PC-9 (cell line): ENCODE measurements around the gene CHAD. TPM values are rescaled to one million over a fixed set of nuclear protein-coding genes. Genes with fewer than 3 reads are reported as not detected.
"Not testable (repeated sequence)": the region's sequence is repeated elsewhere in the genome, so short reads cannot be mapped to it uniquely, and the experiment has no call there.

Experiments
- BruUV-seq: library from RNA; stranded (reverse); fragments of 400-500 nt; replicated peaks from 2 replicates; lab custom pipeline; 2021; lab: Mats Ljungman, UMichigan
- CTCF ChIA-PET: fragments of 300-600 bp; sonication (Branson Sonifier 250); formaldehyde crosslinking; loops from one replicate; lab custom pipeline; 2022; ENCODE audit warnings: antibody characterized with exemption; lab: Charles Lee
- POLR2A ChIA-PET: fragments of 300-600 bp; sonication (Branson Sonifier 250); formaldehyde crosslinking; loops from one replicate; lab custom pipeline; 2022; ENCODE audit warnings: antibody characterized with exemption; ENCODE audit not compliant: unreplicated experiment; lab: Charles Lee
- DNase-seq, 2 experiments: peaks; one replicate each; pipeline versions ENCODE4 v3.0.0 to v3.0.0-alpha.2; 2015 to 2022; ENCODE audit warnings: mixed read lengths in 1 of 2
- H2AFZ ChIP-seq: fragments of 200-600 bp; sonication (generic); 2 replicates; pipeline ENCODE4 v1.8.1; 2017; ENCODE audit warnings: antibody characterized with exemption
- H3F3A ChIP-seq: fragments of 200-600 bp; sonication (generic); 2 replicates; pipeline ENCODE4 v1.8.1; 2017; ENCODE audit warnings: antibody characterized with exemption, mild to moderate bottlenecking, low read depth; ENCODE audit not compliant: insufficient read depth
- H3K27ac ChIP-seq: fragments of 200-600 bp; sonication (generic); 2 replicates; pipeline ENCODE4 v1.6.1; 2016; ENCODE audit warnings: mixed run types
- H3K27me3 ChIP-seq: fragments of 200-600 bp; sonication (generic); 2 replicates; pipeline ENCODE4 v1.6.1; 2016; ENCODE audit warnings: low read depth, mixed run types; ENCODE audit not compliant: insufficient read depth
- H3K36me3 ChIP-seq: fragments of 200-600 bp; sonication (generic); 2 replicates; pipeline ENCODE4 v1.6.1; 2016; ENCODE audit warnings: low read depth, mixed run types
- H3K4me1 ChIP-seq: fragments of 200-600 bp; sonication (generic); replicated peaks from 2 replicates; pipeline ENCODE4 v1.6.1; 2016; ENCODE audit warnings: mixed run types; ENCODE audit not compliant: insufficient read depth
- H3K4me2 ChIP-seq: fragments of 200-600 bp; sonication (generic); 2 replicates; pipeline ENCODE4 v1.6.1; 2017; ENCODE audit warnings: mixed run types
- H3K4me3 ChIP-seq: fragments of 200-600 bp; sonication (generic); 2 replicates; pipeline ENCODE4 v1.6.1; 2016; ENCODE audit warnings: mixed run types
- H3K79me2 ChIP-seq: fragments of 200-600 bp; sonication (generic); 2 replicates; pipeline ENCODE4 v1.6.1; 2017; ENCODE audit warnings: low read depth, mixed run types
- H3K9me2 ChIP-seq: fragments of 200-600 bp; sonication (generic); 2 replicates; pipeline ENCODE4 v1.8.1; 2017; ENCODE audit warnings: mild to moderate bottlenecking; ENCODE audit not compliant: insufficient read depth
- H3K9me3 ChIP-seq: fragments of 200-600 bp; sonication (generic); 2 replicates; pipeline ENCODE4 v1.8.1; 2016; ENCODE audit warnings: low read depth; ENCODE audit not compliant: insufficient read depth
- H4K20me1 ChIP-seq: fragments of 200-600 bp; sonication (generic); 2 replicates; pipeline ENCODE4 v1.8.1; 2017; ENCODE audit not compliant: insufficient read depth
- CTCF ChIP-seq: fragments of 200-600 bp; sonication (generic); conservative IDR thresholded peaks from 2 replicates; pipeline ENCODE4 v1.6.1; 2017; ENCODE audit warnings: mixed run types, antibody characterized with exemption, mild to moderate bottlenecking, moderate library complexity
- EZH2 ChIP-seq: fragments of 200-600 bp; sonication (generic); IDR thresholded peaks from 2 replicates; pipeline ENCODE4 v1.8.0; 2017; ENCODE audit warnings: antibody characterized with exemption, low read depth
- intact Hi-C: fragments of 100-400 bp; cut with micrococcal nuclease; formaldehyde crosslinking; loops from one replicate; pipeline ENCODE4 v1.10.0; 2022; ENCODE audit not compliant: unreplicated experiment
- total RNA-seq: library from RNA; stranded (reverse); gene quantifications from 2 replicates; pipeline ENCODE4 v1.2.3, GENCODE V29; 2021

CHAD gene
- total RNA-seq, 1 experiment from 2014 or later, result not detected

GRCh38 chr17:50475362-50475761 is 6.7 kb upstream of the CHAD start:
- H3K4me3 ChIP-seq, result no peak overlapping the region
- ChIA-PET POLR2A (no interaction called here), CTCF (no interaction called here)
- peaks cover 8% of the 10 kb centered on the region for H3K79me2 ChIP-seq
- no peaks in the 10 kb centered on the region for H3K9me2 ChIP-seq
- H4K20me1 ChIP-seq, result no peaks in the 10 kb centered on the region
- TF ChIP-seq EZH2 (no peak), CTCF (no peak)
- BruUV-seq, result no TSS peak
- intact Hi-C loops, result loop anchor here (10.0 kb wide), 2 partner anchors 201 to 381 kb away; partner anchors contain the start of genes PDK2 and TMEM92
- peaks cover 44% of the 10 kb centered on the region for H3F3A ChIP-seq
- H3K9me3 ChIP-seq, result no peaks in the 10 kb centered on the region
- H3K27ac ChIP-seq, result no peak overlapping the region
- H3K4me1 ChIP-seq, result peaks cover 14% of the 10 kb centered on the region
- H3K36me3 ChIP-seq, result peaks cover 8% of the 10 kb centered on the region; the same call in 1 of the 2 replicates
- no peak overlapping the region for H3K4me2 ChIP-seq
- DNase-seq, result no peak
- no peaks in the 10 kb centered on the region for H3K27me3 ChIP-seq
- no peak overlapping the region for H2AFZ ChIP-seq

GRCh38 chr17:50474523-50474922 is 5.8 kb upstream of the CHAD start:
- DNase-seq, result no peak
- Histone ChIP-seq H3K27ac (no peak overlapping the region), H3K9me2 (no peaks in the 10 kb centered on the region), H4K20me1 (no peaks in the 10 kb centered on the region), H3K9me3 (no peaks in the 10 kb centered on the region), H3K79me2 (no peaks in the 10 kb centered on the region), H2AFZ (no peak overlapping the region), H3K4me1 (peaks cover 6% of the 10 kb centered on the region), H3K4me3 (no peak overlapping the region), H3F3A (peaks cover 38% of the 10 kb centered on the region; the same call in 1 of the 2 replicates), H3K4me2 (no peak overlapping the region), H3K36me3 (peaks cover 8% of the 10 kb centered on the region; the same call in 1 of the 2 replicates), H3K27me3 (no peaks in the 10 kb centered on the region)
- no peak for TF ChIP-seq EZH2
- no TSS peak for BruUV-seq
- POLR2A ChIA-PET, result no interaction called here
- CTCF ChIA-PET, result no interaction called here
- intact Hi-C loops, result loop anchor here (10.0 kb wide), 2 partner anchors 200 to 380 kb away; partner anchors contain the start of genes PDK2 and TMEM92

GRCh38 chr17:50473901-50474300 is 5.2 kb upstream of the CHAD start:
- Histone ChIP-seq H3K27me3 (no peaks in the 10 kb centered on the region), H3F3A (peaks cover 35% of the 10 kb centered on the region; the same call in 1 of the 2 replicates), H3K9me3 (no peaks in the 10 kb centered on the region), H4K20me1 (no peaks in the 10 kb centered on the region), H3K4me2 (no peak overlapping the region), H3K4me1 (peaks cover 4% of the 10 kb centered on the region; the same call in 1 of the 2 replicates), H3K27ac (no peak overlapping the region), H3K79me2 (no peaks in the 10 kb centered on the region), H2AFZ (no peak overlapping the region), H3K36me3 (peaks cover 8% of the 10 kb centered on the region; the same call in 1 of the 2 replicates), H3K9me2 (no peaks in the 10 kb centered on the region), H3K4me3 (no peak overlapping the region)
- no TSS peak for BruUV-seq
- intact Hi-C loops, result loop anchor here (10.0 kb wide), 2 partner anchors 199 to 379 kb away; partner anchors contain the start of genes PDK2 and TMEM92
- ChIA-PET CTCF (no interaction called here), POLR2A (no interaction called here)
- no peak for TF ChIP-seq CTCF
- no peak for TF ChIP-seq EZH2
- no peak for DNase-seq

GRCh38 chr17:50472761-50473161 is 4.1 kb upstream of the CHAD start:
- CTCF ChIA-PET, H3K9me3 ChIP-seq, H3K4me3 ChIP-seq, H3K9me2 ChIP-seq, H3K27ac ChIP-seq, H3K4me1 ChIP-seq, H3K79me2 ChIP-seq, H4K20me1 ChIP-seq, DNase-seq, H2AFZ ChIP-seq, H3K4me2 ChIP-seq, H3K36me3 ChIP-seq, POLR2A ChIA-PET, BruUV-seq, H3K27me3 ChIP-seq: not testable (repeated sequence)
- intact Hi-C loops, result loop anchor here (10.0 kb wide), 2 partner anchors 198 to 378 kb away; partner anchors contain the start of genes PDK2 and TMEM92
- H3F3A ChIP-seq, result peaks cover 26% of the 10 kb centered on the region; the same call in 1 of the 2 replicates
